Neural progenitor cell (in vitro differentiated cells): ENCODE data around the gene F10. TPM values are rescaled to one million over a fixed set of nuclear protein-coding genes. Genes with fewer than 3 reads are reported as not detected.

Source experiments
- DNase-seq: peaks from one replicate; pipeline ENCODE4 v3.0.0-alpha.2; 2016; ENCODE audit warnings: low spot score
- H2AFZ ChIP-seq: fragments of 200-600 bp; sonication (generic); replicated peaks from 2 replicates; pipeline ENCODE4 v1.6.1; 2016; ENCODE audit warnings: antibody characterized with exemption
- H3F3A ChIP-seq: fragments of 200-600 bp; sonication (generic); 2 replicates; pipeline ENCODE4 v1.6.1; 2016; ENCODE audit warnings: antibody characterized with exemption, low read depth
- H3K27ac ChIP-seq: fragments of 200-600 bp; sonication (generic); 2 replicates; pipeline ENCODE4 v1.5.1; 2016; ENCODE audit warnings: mild to moderate bottlenecking
- H3K27me3 ChIP-seq: fragments of 200-600 bp; sonication (generic); 2 replicates; pipeline ENCODE4 v1.6.1; 2016; ENCODE audit warnings: mild to moderate bottlenecking, moderate library complexity
- H3K36me3 ChIP-seq: fragments of 200-600 bp; sonication (generic); 2 replicates; pipeline ENCODE4 v1.5.1; 2016
- H3K4me1 ChIP-seq: fragments of 200-600 bp; sonication (generic); 2 replicates; pipeline ENCODE4 v1.6.1; 2016; ENCODE audit warnings: mixed run types
- H3K4me2 ChIP-seq: fragments of 200-600 bp; sonication (generic); 2 replicates; pipeline ENCODE4 v1.6.1; 2016
- H3K4me3 ChIP-seq: fragments of 200-600 bp; sonication (generic); 2 replicates; pipeline ENCODE4 v1.5.1; 2016
- H3K79me2 ChIP-seq: fragments of 200-600 bp; sonication (generic); 2 replicates; pipeline ENCODE4 v1.6.1; 2016; ENCODE audit warnings: low read depth
- H3K9ac ChIP-seq: fragments of 200-600 bp; sonication (generic); 2 replicates; pipeline ENCODE4 v1.6.1; 2016
- H3K9me3 ChIP-seq: fragments of 200-600 bp; sonication (generic); 2 replicates; pipeline ENCODE4 v1.5.1; 2016; ENCODE audit warnings: low read depth
- H4K20me1 ChIP-seq: fragments of 200-600 bp; sonication (generic); 2 replicates; pipeline ENCODE4 v1.6.1; 2016; ENCODE audit warnings: low read depth
- H3K27ac Mint-ChIP-seq: 3 replicates; pipeline ENCODE4 v1.8.0; 2021; ENCODE audit warnings: mixed read lengths
- H3K27me3 Mint-ChIP-seq: 2 replicates; pipeline ENCODE4 v1.8.0; 2022; ENCODE audit warnings: low read depth, mild to moderate bottlenecking, inconsistent platforms, moderate library complexity, mixed read lengths; ENCODE audit not compliant: insufficient read depth
- H3K36me3 Mint-ChIP-seq: 3 replicates; pipeline ENCODE4 v1.8.0; 2021; ENCODE audit warnings: mixed read lengths
- H3K4me1 Mint-ChIP-seq: 3 replicates; pipeline ENCODE4 v1.8.0; 2021; ENCODE audit warnings: mixed read lengths
- H3K4me3 Mint-ChIP-seq: 3 replicates; pipeline ENCODE4 v1.8.0; 2021; ENCODE audit warnings: mild to moderate bottlenecking, moderate library complexity, mixed read lengths
- H3K9me3 Mint-ChIP-seq: 3 replicates; pipeline ENCODE4 v1.8.0; 2020; ENCODE audit warnings: mixed read lengths
- CTCF ChIP-seq: fragments of 200-600 bp; sonication (generic); IDR thresholded peaks from 2 replicates; pipeline ENCODE4 v1.5.1; 2017; ENCODE audit warnings: antibody characterized with exemption, mild to moderate bottlenecking
- EZH2 ChIP-seq: fragments of 200-600 bp; sonication (generic); IDR thresholded peaks from 2 replicates; pipeline ENCODE4 v1.6.1; 2017; ENCODE audit warnings: antibody characterized with exemption, mild to moderate bottlenecking, moderate library complexity
- EZH2phosphoT487 ChIP-seq: fragments of 200-600 bp; sonication (generic); IDR thresholded peaks from 2 replicates; pipeline ENCODE4 v1.6.1; 2017; ENCODE audit warnings: antibody characterized with exemption
- total RNA-seq: library from RNA; depleted of rRNA; stranded (reverse); fragments of >200 nt; gene quantifications from 2 replicates; pipeline ENCODE4 v1.2.3, GENCODE V29; 2015; ENCODE audit warnings: low replicate concordance

The F10 gene
- total RNA-seq, 1 donor from 2014 or later, result 2.0 TPM

GRCh38 chr13:113145911-113146598, 23.5 kb downstream of the F10 start:
- TF ChIP-seq EZH2phosphoT487 (no peak), CTCF (no peak), EZH2 (no peak)
- H3K27me3 Mint-ChIP-seq, result peaks cover 4% of the 10 kb centered on the region
- H3K4me1 Mint-ChIP-seq, result peaks cover 6% of the 10 kb centered on the region
- no peaks in the 10 kb centered on the region for H3K27me3 ChIP-seq
- no peak overlapping the region for H3K4me3 Mint-ChIP-seq
- H3K27ac ChIP-seq, result no peak overlapping the region
- no peak overlapping the region for H3K27ac Mint-ChIP-seq
- no peak overlapping the region for H3K9ac ChIP-seq
- no peaks in the 10 kb centered on the region for H3K79me2 ChIP-seq
- H3K4me2 ChIP-seq, result no peak overlapping the region
- no peaks in the 10 kb centered on the region for H4K20me1 ChIP-seq
- no peak for DNase-seq
- no peak overlapping the region for H3K4me3 ChIP-seq
- H3K36me3 ChIP-seq, result no peaks in the 10 kb centered on the region
- H3F3A ChIP-seq, result no peaks in the 10 kb centered on the region
- H3K9me3 ChIP-seq, result no peaks in the 10 kb centered on the region
- no peak overlapping the region for H2AFZ ChIP-seq
- no peaks in the 10 kb centered on the region for H3K9me3 Mint-ChIP-seq
- H3K4me1 ChIP-seq, result peaks cover 13% of the 10 kb centered on the region
- no peaks in the 10 kb centered on the region for H3K36me3 Mint-ChIP-seq

GRCh38 chr13:113146750-113147149, 24.2 kb downstream of the F10 start:
- no peaks in the 10 kb centered on the region for H3K36me3 Mint-ChIP-seq
- H3K79me2 ChIP-seq, result no peaks in the 10 kb centered on the region
- no peak overlapping the region for H3K9ac ChIP-seq
- H3K4me1 ChIP-seq, result peaks cover 13% of the 10 kb centered on the region
- H4K20me1 ChIP-seq, result no peaks in the 10 kb centered on the region
- H3K27ac Mint-ChIP-seq, result no peak overlapping the region
- H3K4me2 ChIP-seq, result no peak overlapping the region
- no peaks in the 10 kb centered on the region for H3K9me3 Mint-ChIP-seq
- peaks cover 11% of the 10 kb centered on the region for H3K4me1 Mint-ChIP-seq
- H3K27me3 Mint-ChIP-seq, result peaks cover 4% of the 10 kb centered on the region
- no peak for DNase-seq
- H3K36me3 ChIP-seq, result no peaks in the 10 kb centered on the region
- H3K4me3 Mint-ChIP-seq, result no peak overlapping the region
- H3K9me3 ChIP-seq, result no peaks in the 10 kb centered on the region
- no peak overlapping the region for H3K27ac ChIP-seq
- no peaks in the 10 kb centered on the region for H3F3A ChIP-seq
- H3K27me3 ChIP-seq, result peaks cover 3% of the 10 kb centered on the region
- H2AFZ ChIP-seq, result no peak overlapping the region
- no peak overlapping the region for H3K4me3 ChIP-seq
- TF ChIP-seq EZH2phosphoT487 (no peak), CTCF (no peak), EZH2 (no peak)

- H3K79me2 ChIP-seq, result no peaks in the 10 kb centered on the region
- no peak for DNase-seq
- peaks cover 6% of the 10 kb centered on the region for H3K27me3 Mint-ChIP-seq
- H3K4me1 Mint-ChIP-seq, result peaks cover 12% of the 10 kb centered on the region
- no peaks in the 10 kb centered on the region for H3K36me3 ChIP-seq
- no peak overlapping the region for H3K27ac Mint-ChIP-seq
- H3K9ac ChIP-seq, result no peak overlapping the region
- TF ChIP-seq EZH2phosphoT487 (no peak), CTCF (no peak), EZH2 (no peak)
- H3K36me3 Mint-ChIP-seq, result no peaks in the 10 kb centered on the region
- H3K4me1 ChIP-seq, result peaks cover 13% of the 10 kb centered on the region
- no peaks in the 10 kb centered on the region for H4K20me1 ChIP-seq
- no peak overlapping the region for H2AFZ ChIP-seq
- H3K9me3 ChIP-seq, result no peaks in the 10 kb centered on the region
- H3K9me3 Mint-ChIP-seq, result no peaks in the 10 kb centered on the region
- H3F3A ChIP-seq, result peaks cover 3% of the 10 kb centered on the region
- no peak overlapping the region for H3K27ac ChIP-seq
- H3K4me3 Mint-ChIP-seq, result no peak overlapping the region
- H3K4me2 ChIP-seq, result no peak overlapping the region
- H3K27me3 ChIP-seq, result peaks cover 8% of the 10 kb centered on the region
- no peak overlapping the region for H3K4me3 ChIP-seq
Observed at GRCh38 chr13:113147206-113147605, 24.6 kb downstream of the F10 start.
